IMR-90 (cell line): Measurements from ENCODE around the gene WFDC5. TPM values are rescaled to one million over a fixed set of nuclear protein-coding genes. Genes with fewer than 3 reads are reported as not detected.

Experiments
- ATAC-seq: fragments of 200-7000 bp; cut with Tn5 transposase; 2 replicates; pipeline ENCODE4 v1.9.1; 2020; ENCODE audit warnings: low read depth, mild to moderate bottlenecking, moderate library complexity
- BruUV-seq: library from RNA; stranded (reverse); fragments of 400-500 nt; replicated peaks from 2 replicates; lab custom pipeline; 2021; lab: Mats Ljungman, UMichigan
- CTCF ChIA-PET: fragments of 300-600 bp; formaldehyde crosslinking; extraction: SDS; loops from one replicate; lab custom pipeline; 2021; ENCODE audit warnings: antibody characterized with exemption; lab: Yijun Ruan, JAX
- POLR2A ChIA-PET: fragments of 300-600 bp; sonication (Branson Sonifier 250); formaldehyde crosslinking; loops from one replicate; lab custom pipeline; 2022; ENCODE audit warnings: antibody characterized with exemption; ENCODE audit not compliant: unreplicated experiment; lab: Charles Lee
- DNase-seq: peaks from one replicate; pipeline ENCODE4 v3.0.0; 2013
- H2AFZ ChIP-seq: replicated peaks from 2 replicates; pipeline ENCODE3; 2013; ENCODE audit warnings: low read length, mild to moderate bottlenecking; ENCODE audit not compliant: poor library complexity
- H2AK5ac ChIP-seq: 2 replicates; pipeline ENCODE4 v1.6.1; 2013; ENCODE audit warnings: low read depth, low read length, inconsistent platforms
- H2AK9ac ChIP-seq: replicated peaks from 2 replicates; pipeline ENCODE3; 2013; ENCODE audit warnings: mild to moderate bottlenecking, low read depth, low read length, moderate library complexity; ENCODE audit not compliant: poor library complexity
- H2BK120ac ChIP-seq: 2 replicates; pipeline ENCODE4 v1.6.1; 2013; ENCODE audit warnings: low read depth, low read length, inconsistent platforms
- H2BK15ac ChIP-seq: 3 replicates; pipeline ENCODE4 v1.6.1; 2013; ENCODE audit warnings: low read depth, low read length, inconsistent platforms
- H2BK20ac ChIP-seq: 2 replicates; pipeline ENCODE4 v1.6.1; 2013; ENCODE audit warnings: low read depth, mild to moderate bottlenecking, inconsistent platforms, low read length, moderate library complexity
- H2BK5ac ChIP-seq: 2 replicates; pipeline ENCODE4 v1.6.1; 2013; ENCODE audit warnings: mild to moderate bottlenecking, low read depth, low read length, inconsistent platforms; ENCODE audit not compliant: poor library complexity, severe bottlenecking
- H3K14ac ChIP-seq: replicated peaks from 2 replicates; pipeline ENCODE4 v1.6.1; 2013; ENCODE audit warnings: low read depth, low read length, inconsistent platforms
- H3K18ac ChIP-seq: 2 replicates; pipeline ENCODE4 v1.6.1; 2013; ENCODE audit warnings: low read depth, low read length, control low read depth
- H3K23ac ChIP-seq: 2 replicates; pipeline ENCODE4 v1.6.1; 2013; ENCODE audit warnings: low read depth, low read length, inconsistent platforms
- H3K27ac ChIP-seq: 2 replicates; pipeline ENCODE4 v1.5.1; 2013; ENCODE audit warnings: mild to moderate bottlenecking, control low read depth, low read length; ENCODE audit not compliant: insufficient read depth
- H3K27me3 ChIP-seq: 2 replicates; pipeline ENCODE4 v1.6.1; 2013; ENCODE audit warnings: low read length; ENCODE audit not compliant: control insufficient read depth, insufficient read depth
- H3K36me3 ChIP-seq: 2 replicates; pipeline ENCODE4 v1.6.1; 2013; ENCODE audit warnings: low read length, mixed read lengths; ENCODE audit not compliant: control insufficient read depth, insufficient read depth
- H3K4ac ChIP-seq: 2 replicates; pipeline ENCODE4 v1.6.1; 2013; ENCODE audit warnings: low read depth, low read length, inconsistent platforms
- H3K4me1 ChIP-seq: 2 replicates; pipeline ENCODE4 v1.6.1; 2013; ENCODE audit warnings: low read length, mixed read lengths; ENCODE audit not compliant: control insufficient read depth, insufficient read depth
- H3K4me2 ChIP-seq: 2 replicates; pipeline ENCODE4 v1.6.1; 2013; ENCODE audit warnings: low read depth, mild to moderate bottlenecking, control low read depth, low read length, moderate library complexity
- H3K4me3 ChIP-seq: 2 replicates; pipeline ENCODE4 v1.5.1; 2013; ENCODE audit warnings: low read depth, mild to moderate bottlenecking, control low read depth, low read length, moderate library complexity; ENCODE audit not compliant: insufficient read depth
- H3K56ac ChIP-seq: 2 replicates; pipeline ENCODE4 v1.6.1; 2013; ENCODE audit warnings: low read length, inconsistent platforms; ENCODE audit not compliant: insufficient read depth; ENCODE audit errors: extremely low read depth
- H3K79me1 ChIP-seq, 2 experiments: 2 replicates each; pipeline ENCODE4 v1.6.1; 2013; ENCODE audit warnings: low read length in 2 of 2, inconsistent platforms in 1 of 2, low read depth in 1 of 2
- H3K9ac ChIP-seq: 2 replicates; pipeline ENCODE4 v1.6.1; 2013; ENCODE audit warnings: low read depth, low read length, control low read depth
- H3K9me1 ChIP-seq: 2 replicates; pipeline ENCODE4 v1.6.1; 2013; ENCODE audit warnings: low read length, inconsistent platforms; ENCODE audit not compliant: insufficient read depth
- H3K9me3 ChIP-seq: 2 replicates; pipeline ENCODE4 v1.6.1; 2013; ENCODE audit warnings: low read length; ENCODE audit not compliant: control insufficient read depth, insufficient read depth
- H4K20me1 ChIP-seq: 2 replicates; pipeline ENCODE4 v1.6.1; 2013; ENCODE audit warnings: low read length, inconsistent platforms; ENCODE audit not compliant: insufficient read depth
- H4K5ac ChIP-seq: 2 replicates; pipeline ENCODE4 v1.6.1; 2013; ENCODE audit warnings: mild to moderate bottlenecking, low read depth, low read length, control low read depth
- H4K8ac ChIP-seq, 2 experiments: 2 replicates each; pipeline ENCODE4 v1.6.1; 2013; ENCODE audit warnings: low read depth in 2 of 2, low read length in 2 of 2, control low read depth in 1 of 2, inconsistent platforms in 1 of 2
- H4K91ac ChIP-seq: 2 replicates; pipeline ENCODE4 v1.6.1; 2013; ENCODE audit warnings: low read depth, low read length, inconsistent platforms; ENCODE audit not compliant: insufficient read depth
- BHLHE40 ChIP-seq: fragments of 150-350 bp; IDR thresholded peaks from 2 replicates; pipeline ENCODE4 v1.6.1; 2016; ENCODE audit warnings: mild to moderate bottlenecking, low read depth, low read length
- CEBPB ChIP-seq: IDR thresholded peaks from 2 replicates; pipeline ENCODE4 v1.6.1; 2012; ENCODE audit warnings: low read depth, low read length, improper control_type of control experiment
- CTCF ChIP-seq: conservative IDR thresholded peaks from 2 replicates; pipeline ENCODE4 v1.5.1; 2012; ENCODE audit warnings: mild to moderate bottlenecking, low read depth, low read length, improper control_type of control experiment
- FOS ChIP-seq: fragments of 150-350 bp; IDR thresholded peaks from 2 replicates; pipeline ENCODE4 v1.6.1; 2016; ENCODE audit warnings: low read depth, low read length
- MAZ ChIP-seq: IDR thresholded peaks from 2 replicates; pipeline ENCODE4 v1.6.1; 2012; ENCODE audit warnings: low read depth, mild to moderate bottlenecking, low read length, improper control_type of control experiment, moderate library complexity, borderline replicate concordance
- NFE2L2 ChIP-seq: fragments of 150-350 bp; IDR thresholded peaks from 2 replicates; pipeline ENCODE4 v1.6.1; 2016; ENCODE audit warnings: low read depth, mild to moderate bottlenecking, low read length
- RAD21 ChIP-seq: IDR thresholded peaks from 2 replicates; pipeline ENCODE4 v1.6.1; 2012; ENCODE audit warnings: low read length, improper control_type of control experiment
- RCOR1 ChIP-seq: IDR thresholded peaks from 2 replicates; pipeline ENCODE4 v1.6.1; 2012; ENCODE audit warnings: mild to moderate bottlenecking, low read length, improper control_type of control experiment; ENCODE audit not compliant: insufficient replicate concordance
- RFX5 ChIP-seq: IDR thresholded peaks from 2 replicates; pipeline ENCODE4 v1.8.0; 2012; ENCODE audit warnings: low read depth, mild to moderate bottlenecking, low read length, moderate library complexity
- SMC3 ChIP-seq: fragments of 150-350 bp; IDR thresholded peaks from 2 replicates; pipeline ENCODE4 v1.6.1; 2016; ENCODE audit warnings: low read depth, mild to moderate bottlenecking, antibody characterized with exemption, low read length, moderate library complexity
- USF2 ChIP-seq: fragments of 150-350 bp; IDR thresholded peaks from 2 replicates; pipeline ENCODE4 v1.6.1; 2017; ENCODE audit warnings: mild to moderate bottlenecking, antibody characterized with exemption, low read length, low read depth
- WGBS, 2 experiments: methylation state at CpG; one replicate each; pipeline versions ENCODE4 v1.1.5 to v1.1.7; 2013; ENCODE audit warnings: missing lambda C conversion rate in 2 of 2; ENCODE audit not compliant: insufficient read length in 1 of 2; ENCODE audit errors: extremely low coverage in 2 of 2; 5-methylcytosine and 5-hydroxymethylcytosine counted together
- dilution Hi-C: fragments of 300-500 bp; cut with HindIII; formaldehyde crosslinking; loops from one replicate; pipeline ENCODE4 v1.14.3; 2018; ENCODE audit warnings: low sequenced_read_pairs; ENCODE audit not compliant: unreplicated experiment
- in situ Hi-C: fragments of 300-500 bp; cut with MboI; formaldehyde crosslinking; loops from 3 replicates; pipeline ENCODE4 v1.14.3; 2019; ENCODE audit warnings: low sequenced_read_pairs, inconsistent platforms, mixed read lengths
- intact Hi-C: fragments of 100-400 bp; cut with micrococcal nuclease; formaldehyde crosslinking; loops from 2 replicates; pipeline ENCODE4 v1.10.0; 2022
- polyA plus RNA-seq, 3 experiments: library from polyadenylated mRNA; depleted of rRNA; stranded (reverse); fragments of >200 nt; gene quantifications; 2 replicates each; pipeline ENCODE4 v1.2.3, GENCODE V29; 2012; ENCODE audit warnings: low replicate concordance in 1 of 3
- total RNA-seq: library from RNA; depleted of rRNA; stranded (reverse); fragments of >200 nt; gene quantifications from 2 replicates; pipeline ENCODE4 v1.2.3, GENCODE V29; 2012

The WFDC5 gene
- total and polyA plus RNA-seq, 2 of the 4 experiments (the other 2 are of a cell fraction): not detected

- Histone ChIP-seq H3K4me2 (no peak overlapping the region), H3K14ac (no peak overlapping the region), H3K56ac (no peak overlapping the region), H4K5ac (no peak overlapping the region), H4K8ac (no peak overlapping the region), H3K79me1 (no peaks in the 10 kb centered on the region; a peak in 1 of 4 replicates), H3K4ac (no peak overlapping the region), H3K27ac (no peak overlapping the region), H3K9me3 (no peaks in the 10 kb centered on the region), H3K4me1 (peaks cover 13% of the 10 kb centered on the region), H3K4me3 (no peak overlapping the region), H3K18ac (no peak overlapping the region), H3K9me1 (no peaks in the 10 kb centered on the region; the same call in 1 of the 2 replicates), H3K9ac (no peak overlapping the region), H2BK5ac (no peak overlapping the region), H3K23ac (no peak overlapping the region), H4K20me1 (no peaks in the 10 kb centered on the region), H3K36me3 (0 out of 2 replicates have a peak, but pooled peaks cover 1% of the 10 kb centered on the region), H2BK15ac (no peak overlapping the region), H3K27me3 (no peaks in the 10 kb centered on the region), H2AFZ (no peak overlapping the region), H4K91ac (no peak overlapping the region), H2BK120ac (no peak overlapping the region), H2AK9ac (no peak overlapping the region), H2BK20ac (no peak overlapping the region), H2AK5ac (no peak overlapping the region)
- dilution Hi-C loops (no loop called here), in situ Hi-C loops (no loop called here), intact Hi-C loops (no loop called here)
- ChIA-PET POLR2A (no interaction called here), CTCF (no interaction called here)
- WGBS, 2 experiments: no CpG with 5 or more reads among the region's 1 CpG
- DNase-seq (no peak), ATAC-seq (no peak)
- TF ChIP-seq SMC3 (no peak), USF2 (no peak), NFE2L2 (no peak), CEBPB (no peak), RCOR1 (no peak), FOS (no peak), BHLHE40 (no peak), RAD21 (no peak), MAZ (no peak), RFX5 (no peak), CTCF (no peak)
- no TSS peak for BruUV-seq
These were observed 31.8 kb downstream of the WFDC5 start for GRCh38 chr20:45083127-45083526.
